HG03060 (cell line): ENCODE results near the gene PLA2G15.
"Not testable (repeated sequence)": the region's sequence is repeated elsewhere in the genome, so short reads cannot be mapped to it uniquely, and the experiment has no call there.

Source experiments
- ATAC-seq: cut with Tn5 transposase; IDR thresholded peaks from one replicate; pipeline ENCODE4 v1.9.1; 2021; ENCODE audit warnings: low read depth, moderate number of reproducible peaks; ENCODE audit not compliant: unreplicated experiment

The PLA2G15 gene

GRCh38 chr16:68275611-68276191 is 30.5 kb downstream of the PLA2G15 start:
- peak; percentile 39 for ATAC-seq

- ATAC-seq: no peak
Measured at GRCh38 chr16:68276223-68276622, 31.1 kb downstream of the PLA2G15 start.

GRCh38 chr16:68279726-68280558 is 34.8 kb downstream of the PLA2G15 start:
- ATAC-seq: no peak

- no peak for ATAC-seq
Measured at GRCh38 chr16:68281368-68282063, 36.3 kb downstream of the PLA2G15 start.

- ATAC-seq: no peak
Measured at GRCh38 chr16:68282064-68282452, 36.9 kb downstream of the PLA2G15 start.

- ATAC-seq: no peak
Measured at GRCh38 chr16:68283346-68283745, 38.2 kb downstream of the PLA2G15 start.

- ATAC-seq: peak; percentile 38
Measured at GRCh38 chr16:68283801-68284598, 38.8 kb downstream of the PLA2G15 start.

GRCh38 chr16:68284847-68285246 is 39.7 kb downstream of the PLA2G15 start:
- no peak for ATAC-seq

GRCh38 chr16:68285683-68286082 is 40.5 kb downstream of the PLA2G15 start:
- no peak for ATAC-seq

- ATAC-seq: no peak
Measured at GRCh38 chr16:68286153-68287074, 41.2 kb downstream of the PLA2G15 start.

- no peak for ATAC-seq
Measured at GRCh38 chr16:68287276-68288251, 42.4 kb downstream of the PLA2G15 start.

- ATAC-seq: no peak
Measured at GRCh38 chr16:68288252-68288650, 43.1 kb downstream of the PLA2G15 start.

- ATAC-seq: not testable (repeated sequence)
Measured at GRCh38 chr16:68288796-68289195, 43.6 kb downstream of the PLA2G15 start.

GRCh38 chr16:68289202-68289601 is 44.0 kb downstream of the PLA2G15 start:
- no peak for ATAC-seq

GRCh38 chr16:68289621-68290329 is 44.6 kb downstream of the PLA2G15 start:
- peak; percentile 48 for ATAC-seq

GRCh38 chr16:68290450-68290849 is 45.3 kb downstream of the PLA2G15 start:
- ATAC-seq: no peak

- ATAC-seq: no peak
Measured at GRCh38 chr16:68291227-68291626, 46.1 kb downstream of the PLA2G15 start.

- no peak for ATAC-seq
Measured at GRCh38 chr16:68292425-68292824, 47.3 kb downstream of the PLA2G15 start.
